Neural progenitor cell (in vitro differentiated cells): ENCODE results near the gene RAMAC.

Experiments
- EZH2phosphoT487 ChIP-seq: fragments of 200-600 bp; sonication (generic); IDR thresholded peaks from 2 replicates; pipeline ENCODE4 v1.6.1; 2017; ENCODE audit warnings: antibody characterized with exemption
- TF ChIP-seq, protein P1 (sequence below): fragments of 200-600 bp; sonication (generic); IDR thresholded peaks from 2 replicates; pipeline ENCODE4 v1.5.1; 2017; ENCODE audit warnings: antibody characterized with exemption, mild to moderate bottlenecking

DNA sequence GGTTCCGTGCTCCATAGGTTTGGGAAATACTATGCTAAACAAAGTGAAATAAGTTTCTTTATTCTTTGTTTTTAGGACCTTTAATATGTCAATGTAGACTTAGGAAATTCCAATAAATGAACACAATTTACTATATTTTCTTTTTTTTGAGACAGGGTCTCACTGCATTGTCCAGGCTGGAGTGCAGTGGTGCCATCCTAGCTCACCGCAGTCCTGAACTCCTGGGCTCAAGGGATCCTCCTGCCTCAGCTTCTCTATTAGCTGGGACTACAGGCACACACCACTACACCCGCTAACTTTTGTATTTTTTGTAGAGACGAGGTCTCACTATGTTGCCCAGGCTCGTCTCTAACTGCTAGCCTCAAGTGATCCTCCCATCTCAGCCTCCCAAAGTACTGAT, 21.1 kb upstream of the RAMAC start:
- TF ChIP-seq, protein P1, sequence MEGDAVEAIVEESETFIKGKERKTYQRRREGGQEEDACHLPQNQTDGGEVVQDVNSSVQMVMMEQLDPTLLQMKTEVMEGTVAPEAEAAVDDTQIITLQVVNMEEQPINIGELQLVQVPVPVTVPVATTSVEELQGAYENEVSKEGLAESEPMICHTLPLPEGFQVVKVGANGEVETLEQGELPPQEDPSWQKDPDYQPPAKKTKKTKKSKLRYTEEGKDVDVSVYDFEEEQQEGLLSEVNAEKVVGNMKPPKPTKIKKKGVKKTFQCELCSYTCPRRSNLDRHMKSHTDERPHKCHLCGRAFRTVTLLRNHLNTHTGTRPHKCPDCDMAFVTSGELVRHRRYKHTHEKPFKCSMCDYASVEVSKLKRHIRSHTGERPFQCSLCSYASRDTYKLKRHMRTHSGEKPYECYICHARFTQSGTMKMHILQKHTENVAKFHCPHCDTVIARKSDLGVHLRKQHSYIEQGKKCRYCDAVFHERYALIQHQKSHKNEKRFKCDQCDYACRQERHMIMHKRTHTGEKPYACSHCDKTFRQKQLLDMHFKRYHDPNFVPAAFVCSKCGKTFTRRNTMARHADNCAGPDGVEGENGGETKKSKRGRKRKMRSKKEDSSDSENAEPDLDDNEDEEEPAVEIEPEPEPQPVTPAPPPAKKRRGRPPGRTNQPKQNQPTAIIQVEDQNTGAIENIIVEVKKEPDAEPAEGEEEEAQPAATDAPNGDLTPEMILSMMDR, result no peak
- no peak for TF ChIP-seq EZH2phosphoT487
